Upper lobe of left lung (tissue), 4 donors: ENCODE measurements around the gene CSNK1D.

ENCODE experiments used
- POLR2A ChIP-seq, 4 donors: fragments of 450-650 bp; IDR thresholded peaks; one replicate each; pipeline ENCODE4 v1.5.1; 2016 to 2017; ENCODE audit warnings: antibody characterized with exemption in 4 of 4, mild to moderate bottlenecking in 2 of 4
- TF ChIP-seq, protein P1 (sequence below), 6 experiments: fragments of 450-650 bp in 4 of 6; fragments of 200-600 bp in 2 of 6; sonication (generic) in 2 of 6; IDR thresholded peaks; one replicate each; pipeline ENCODE4 v1.5.1; 2016 to 2019; ENCODE audit warnings: antibody characterized with exemption in 6 of 6

DNA sequence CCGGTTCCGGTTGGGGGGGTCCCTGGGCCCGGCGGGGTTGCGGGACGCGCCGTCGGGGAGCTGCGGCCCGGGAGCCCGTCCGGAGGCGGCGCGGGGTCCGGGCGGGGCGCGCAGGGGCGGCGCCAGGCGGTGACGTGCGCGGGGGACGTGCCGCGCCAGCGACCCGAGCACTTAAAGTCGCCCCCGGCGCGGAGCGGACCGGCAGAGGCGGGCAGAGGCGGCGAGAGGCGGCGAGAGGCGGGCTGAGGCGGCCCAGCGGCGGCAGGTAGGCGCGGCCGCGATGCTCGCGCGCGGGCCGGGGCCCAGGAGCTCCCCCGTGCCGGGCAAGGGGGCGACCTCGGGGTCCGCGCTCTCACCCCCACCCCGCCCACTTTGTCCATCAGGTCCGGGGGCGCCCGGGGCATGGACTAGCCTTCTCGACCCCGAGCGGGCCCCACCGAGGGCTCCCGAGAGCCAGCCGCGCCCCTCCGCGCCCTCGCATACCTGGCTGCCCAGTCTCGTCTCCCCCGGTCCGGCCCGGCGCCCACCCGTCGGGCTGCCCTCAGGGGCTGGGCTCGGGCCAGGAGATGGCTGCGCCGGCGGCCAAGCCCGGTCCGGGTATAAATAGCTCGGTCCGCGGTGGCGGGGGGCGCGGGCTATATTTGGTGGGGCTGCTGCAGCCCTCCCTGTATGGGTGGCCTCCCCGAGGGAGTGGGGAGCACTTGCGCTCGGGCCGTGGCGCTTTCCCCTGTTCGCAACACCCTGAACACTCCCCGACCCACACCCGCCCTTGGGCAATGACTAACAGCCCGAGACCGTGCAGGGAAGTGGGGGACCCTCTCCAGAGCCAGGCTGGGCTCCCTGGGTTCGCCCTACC is 44.4 kb downstream of the CSNK1D start, which contains the start of gene SLC16A3:
- TF ChIP-seq, protein P1, sequence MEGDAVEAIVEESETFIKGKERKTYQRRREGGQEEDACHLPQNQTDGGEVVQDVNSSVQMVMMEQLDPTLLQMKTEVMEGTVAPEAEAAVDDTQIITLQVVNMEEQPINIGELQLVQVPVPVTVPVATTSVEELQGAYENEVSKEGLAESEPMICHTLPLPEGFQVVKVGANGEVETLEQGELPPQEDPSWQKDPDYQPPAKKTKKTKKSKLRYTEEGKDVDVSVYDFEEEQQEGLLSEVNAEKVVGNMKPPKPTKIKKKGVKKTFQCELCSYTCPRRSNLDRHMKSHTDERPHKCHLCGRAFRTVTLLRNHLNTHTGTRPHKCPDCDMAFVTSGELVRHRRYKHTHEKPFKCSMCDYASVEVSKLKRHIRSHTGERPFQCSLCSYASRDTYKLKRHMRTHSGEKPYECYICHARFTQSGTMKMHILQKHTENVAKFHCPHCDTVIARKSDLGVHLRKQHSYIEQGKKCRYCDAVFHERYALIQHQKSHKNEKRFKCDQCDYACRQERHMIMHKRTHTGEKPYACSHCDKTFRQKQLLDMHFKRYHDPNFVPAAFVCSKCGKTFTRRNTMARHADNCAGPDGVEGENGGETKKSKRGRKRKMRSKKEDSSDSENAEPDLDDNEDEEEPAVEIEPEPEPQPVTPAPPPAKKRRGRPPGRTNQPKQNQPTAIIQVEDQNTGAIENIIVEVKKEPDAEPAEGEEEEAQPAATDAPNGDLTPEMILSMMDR (IDR thresholded peaks at IDR 0.05): peak in 1 of 6 experiments; percentile 22
- peak in 3 of 4 donors; percentile 75 to 95 (median 82) for TF ChIP-seq POLR2A (IDR thresholded peaks at IDR 0.05)
